ACC112 (cell line): ENCODE measurements around the gene NUP210L.

Source experiments
- H2AFZ ChIP-seq: fragments of 200-600 bp; sonication (generic); one replicate; pipeline ENCODE4 v1.6.0; 2017; ENCODE audit warnings: antibody characterized with exemption, low read length; ENCODE audit not compliant: unreplicated experiment
- H3K27ac ChIP-seq: fragments of 200-600 bp; sonication (generic); 2 replicates; pipeline ENCODE4 v1.5.1; 2014; ENCODE audit warnings: low read depth, mild to moderate bottlenecking, antibody characterized with exemption, low read length, moderate library complexity
- H3K27me3 ChIP-seq: fragments of 200-600 bp; sonication (generic); 2 replicates; pipeline ENCODE4 v1.6.1; 2014; ENCODE audit warnings: mild to moderate bottlenecking, antibody characterized with exemption, low read length, moderate library complexity, mixed read lengths; ENCODE audit not compliant: insufficient read depth
- H3K36me3 ChIP-seq: fragments of 200-600 bp; sonication (generic); 2 replicates; pipeline ENCODE4 v1.6.1; 2016; ENCODE audit warnings: mild to moderate bottlenecking, antibody characterized with exemption, low read length, moderate library complexity, mixed read lengths; ENCODE audit not compliant: insufficient read depth
- H3K4me1 ChIP-seq: fragments of 200-600 bp; sonication (generic); one replicate; pipeline ENCODE4 v1.6.1; 2016; ENCODE audit warnings: low read length, mixed read lengths; ENCODE audit not compliant: insufficient read depth, unreplicated experiment, control insufficient read depth
- H3K4me3 ChIP-seq: fragments of 200-600 bp; sonication (generic); 2 replicates; pipeline ENCODE4 v1.5.1; 2014; ENCODE audit warnings: mild to moderate bottlenecking, low read depth, low read length
- H3K79me2 ChIP-seq: fragments of 200-600 bp; sonication (generic); one replicate; pipeline ENCODE4 v1.6.0; 2016; ENCODE audit warnings: low read length; ENCODE audit not compliant: control insufficient read depth, unreplicated experiment, insufficient read depth

NUP210L gene

GRCh38 chr1:153978274-153978909 is 176.5 kb downstream of the NUP210L start:
- peak overlapping the region; percentile 89 for H3K4me3 ChIP-seq
- peaks cover 18% of the 10 kb centered on the region for H3K36me3 ChIP-seq
- H3K27me3 ChIP-seq = no peaks in the 10 kb centered on the region
- peaks cover 14% of the 10 kb centered on the region for H3K4me1 ChIP-seq
- peaks cover 25% of the 10 kb centered on the region for H3K79me2 ChIP-seq
- H2AFZ ChIP-seq = peak overlapping the region; percentile 83
- H3K27ac ChIP-seq = peak overlapping the region; percentile 15

GRCh38 chr1:153977250-153978240 is 177.3 kb downstream of the NUP210L start, which contains the start of gene JTB:
TSS of gene JTB (minus strand) at chr1:153977674. CDS start at chr1:153977252, 422 bp downstream.
- H2AFZ ChIP-seq = peak within 1 kb of the TSS; percentile 83
- peak within 1 kb of the TSS; percentile 89 for H3K4me3 ChIP-seq
- peaks cover 14% of the 10 kb centered on the region for H3K4me1 ChIP-seq
- peaks cover 15% of the 10 kb centered on the region for H3K36me3 ChIP-seq
- peak within 1 kb of the TSS; percentile 36 for H3K27ac ChIP-seq
- peaks cover 19% of the 10 kb centered on the region for H3K79me2 ChIP-seq
- no peaks in the 10 kb centered on the region for H3K27me3 ChIP-seq

GRCh38 chr1:153976819-153977249 is 178.0 kb downstream of the NUP210L start:
- peak overlapping the region; percentile 89 for H3K4me3 ChIP-seq
- H3K36me3 ChIP-seq = peaks cover 15% of the 10 kb centered on the region
- peaks cover 14% of the 10 kb centered on the region for H3K4me1 ChIP-seq
- no peaks in the 10 kb centered on the region for H3K27me3 ChIP-seq
- H3K79me2 ChIP-seq = peaks cover 19% of the 10 kb centered on the region
- H2AFZ ChIP-seq = peak overlapping the region; percentile 61
- H3K27ac ChIP-seq = peak overlapping the region; percentile 36; the same call in 1 of the 2 replicates

- Histone ChIP-seq H3K27ac (no peak overlapping the region), H3K4me3 (no peak overlapping the region), H3K27me3 (no peaks in the 10 kb centered on the region), H2AFZ (no peak overlapping the region), H3K4me1 (peaks cover 18% of the 10 kb centered on the region), H3K79me2 (peaks cover 19% of the 10 kb centered on the region), H3K36me3 (peaks cover 10% of the 10 kb centered on the region; the same call in 1 of the 2 replicates)
Measured at GRCh38 chr1:153973525-153973924, 181.3 kb downstream of the NUP210L start.

- Histone ChIP-seq H3K4me3 (no peak overlapping the region), H3K36me3 (peaks cover 10% of the 10 kb centered on the region; the same call in 1 of the 2 replicates), H3K27me3 (no peaks in the 10 kb centered on the region), H3K27ac (no peak overlapping the region), H3K4me1 (peaks cover 18% of the 10 kb centered on the region), H2AFZ (no peak overlapping the region), H3K79me2 (peaks cover 19% of the 10 kb centered on the region)
Measured at GRCh38 chr1:153973071-153973470, 181.8 kb downstream of the NUP210L start.

- H3K79me2 ChIP-seq = peaks cover 7% of the 10 kb centered on the region
- peaks cover 11% of the 10 kb centered on the region for H3K4me1 ChIP-seq
- peaks cover 10% of the 10 kb centered on the region; the same call in 1 of the 2 replicates for H3K36me3 ChIP-seq
- H2AFZ ChIP-seq = no peak overlapping the region
- no peaks in the 10 kb centered on the region for H3K27me3 ChIP-seq
- no peak overlapping the region for H3K27ac ChIP-seq
- no peak overlapping the region for H3K4me3 ChIP-seq
Measured at GRCh38 chr1:153970346-153970745, 184.5 kb downstream of the NUP210L start.

GRCh38 chr1:153968972-153969371 is 185.9 kb downstream of the NUP210L start:
- Histone ChIP-seq H3K27ac (no peak overlapping the region), H3K79me2 (peaks cover 7% of the 10 kb centered on the region), H3K36me3 (0 out of 2 replicates have a peak, but pooled peaks cover under 1% of the 10 kb centered on the region), H3K4me3 (peak overlapping the region; percentile 81), H3K4me1 (peaks cover 11% of the 10 kb centered on the region), H2AFZ (no peak overlapping the region), H3K27me3 (no peaks in the 10 kb centered on the region)

- H2AFZ ChIP-seq = peak overlapping the region; percentile 78
- H3K79me2 ChIP-seq = peaks cover 7% of the 10 kb centered on the region
- peak overlapping the region; percentile 81 for H3K4me3 ChIP-seq
- peaks cover 11% of the 10 kb centered on the region for H3K4me1 ChIP-seq
- no peaks in the 10 kb centered on the region for H3K36me3 ChIP-seq
- H3K27me3 ChIP-seq = no peaks in the 10 kb centered on the region
- no peak overlapping the region for H3K27ac ChIP-seq
Measured at GRCh38 chr1:153968408-153968807, 186.5 kb downstream of the NUP210L start.

- no peaks in the 10 kb centered on the region for H3K27me3 ChIP-seq
- no peaks in the 10 kb centered on the region for H3K36me3 ChIP-seq
- peak overlapping the region; percentile 78 for H2AFZ ChIP-seq
- peaks cover 9% of the 10 kb centered on the region for H3K79me2 ChIP-seq
- peak overlapping the region; percentile 81 for H3K4me3 ChIP-seq
- H3K4me1 ChIP-seq = peaks cover 11% of the 10 kb centered on the region
- no peak overlapping the region for H3K27ac ChIP-seq
Measured at GRCh38 chr1:153968000-153968363, 186.9 kb downstream of the NUP210L start.

GRCh38 chr1:153967107-153967999 is 187.5 kb downstream of the NUP210L start, which contains the start of gene CREB3L4:
TSS of gene CREB3L4 (plus strand) at chr1:153967902. CDS start at chr1:153968526, 624 bp downstream.
- no peaks in the 10 kb centered on the region for H3K27me3 ChIP-seq
- H2AFZ ChIP-seq = peak within 1 kb of the TSS; percentile 78
- peaks cover 12% of the 10 kb centered on the region for H3K4me1 ChIP-seq
- peak within 1 kb of the TSS; percentile 76 for H3K27ac ChIP-seq
- H3K79me2 ChIP-seq = peaks cover 15% of the 10 kb centered on the region
- no peaks in the 10 kb centered on the region for H3K36me3 ChIP-seq
- H3K4me3 ChIP-seq = peak within 1 kb of the TSS; percentile 81
